ENCODE results near the gene SLK.

- TF ChIP-seq CTCF (IDR thresholded peaks at IDR 0.05) (no peak), POLR2A (IDR thresholded peaks at IDR 0.05) (no peak)
Measured at GRCh38 chr10:104038958-104039752, 72.2 kb downstream of the SLK start.
